Thyroid gland (tissue), 4 donors: ENCODE data around the gene BARHL2.

Experiments used
- POLR2A ChIP-seq, 2 donors: fragments of 450-650 bp; IDR thresholded peaks; one replicate each; pipeline ENCODE4 v1.6.1; 2017; ENCODE audit warnings: antibody characterized with exemption in 2 of 2, mild to moderate bottlenecking in 2 of 2, moderate library complexity in 1 of 2
- TF ChIP-seq, protein P1 (sequence below), 6 experiments: fragments of 200-600 bp in 3 of 6; fragments of 450-650 bp in 3 of 6; sonication (generic) in 3 of 6; IDR thresholded peaks; one replicate each; pipeline ENCODE4 v1.5.1; 2016 to 2019; ENCODE audit warnings: antibody characterized with exemption in 6 of 6, mild to moderate bottlenecking in 2 of 6, inconsistent platforms in 1 of 6, moderate library complexity in 1 of 6

GRCh38 chr1:90724926-90725656, 8.0 kb upstream of the BARHL2 start:
- TF ChIP-seq, protein P1, sequence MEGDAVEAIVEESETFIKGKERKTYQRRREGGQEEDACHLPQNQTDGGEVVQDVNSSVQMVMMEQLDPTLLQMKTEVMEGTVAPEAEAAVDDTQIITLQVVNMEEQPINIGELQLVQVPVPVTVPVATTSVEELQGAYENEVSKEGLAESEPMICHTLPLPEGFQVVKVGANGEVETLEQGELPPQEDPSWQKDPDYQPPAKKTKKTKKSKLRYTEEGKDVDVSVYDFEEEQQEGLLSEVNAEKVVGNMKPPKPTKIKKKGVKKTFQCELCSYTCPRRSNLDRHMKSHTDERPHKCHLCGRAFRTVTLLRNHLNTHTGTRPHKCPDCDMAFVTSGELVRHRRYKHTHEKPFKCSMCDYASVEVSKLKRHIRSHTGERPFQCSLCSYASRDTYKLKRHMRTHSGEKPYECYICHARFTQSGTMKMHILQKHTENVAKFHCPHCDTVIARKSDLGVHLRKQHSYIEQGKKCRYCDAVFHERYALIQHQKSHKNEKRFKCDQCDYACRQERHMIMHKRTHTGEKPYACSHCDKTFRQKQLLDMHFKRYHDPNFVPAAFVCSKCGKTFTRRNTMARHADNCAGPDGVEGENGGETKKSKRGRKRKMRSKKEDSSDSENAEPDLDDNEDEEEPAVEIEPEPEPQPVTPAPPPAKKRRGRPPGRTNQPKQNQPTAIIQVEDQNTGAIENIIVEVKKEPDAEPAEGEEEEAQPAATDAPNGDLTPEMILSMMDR (IDR thresholded peaks at IDR 0.05) = no peak
- no peak for TF ChIP-seq POLR2A (IDR thresholded peaks at IDR 0.05)
